Activated CD8-positive, alpha-beta T cell treated with anti-CD3 and anti-CD28 coated beads, Interleukin-2, amount 10 ng/mL, durations not matched to agents 7 days and 5 days (primary cell): ENCODE results near the gene LRFN2. TPM values are rescaled to one million over a fixed set of nuclear protein-coding genes. Genes with fewer than 3 reads are reported as not detected.

Source experiments
- ATAC-seq: fragments of 150-1000 bp; cut with Tn5 transposase; one replicate; pipeline ENCODE4 v1.10.0; 2021; ENCODE audit warnings: moderate library complexity
- CTCF ChIA-PET: fragments of 350-600 bp; sonication (Branson Sonifier 250); formaldehyde crosslinking; loops from one replicate; lab custom pipeline; 2021; ENCODE audit warnings: antibody characterized with exemption; lab: Charles Lee
- POLR2A ChIA-PET: fragments of 350-600 bp; sonication (Branson Sonifier 250); formaldehyde crosslinking; loops from one replicate; lab custom pipeline; 2021; ENCODE audit warnings: antibody characterized with exemption; lab: Charles Lee
- DNase-seq: peaks from one replicate; pipeline ENCODE4 v3.0.0-alpha.2; 2020
- H3K27ac Mint-ChIP-seq: one replicate; pipeline ENCODE4 v1.8.0; 2021; ENCODE audit warnings: mild to moderate bottlenecking, mixed read lengths
- H3K27me3 Mint-ChIP-seq: one replicate; pipeline ENCODE4 v1.8.0; 2021; ENCODE audit warnings: low read depth, mixed read lengths
- H3K36me3 Mint-ChIP-seq: one replicate; pipeline ENCODE4 v1.8.0; 2021; ENCODE audit warnings: low read depth, mixed read lengths
- H3K4me1 Mint-ChIP-seq: one replicate; pipeline ENCODE4 v1.8.0; 2021; ENCODE audit warnings: low read depth, mixed read lengths
- H3K4me3 Mint-ChIP-seq: one replicate; pipeline ENCODE4 v1.8.0; 2021; ENCODE audit warnings: mild to moderate bottlenecking, mixed read lengths
- H3K9me3 Mint-ChIP-seq: one replicate; pipeline ENCODE4 v1.8.0; 2022; ENCODE audit warnings: mixed read lengths; ENCODE audit not compliant: insufficient read depth
- total RNA-seq, 2 experiments: library from RNA; stranded (reverse); gene quantifications; one replicate each; pipeline ENCODE4 v1.2.3, GENCODE V29; 2021

The LRFN2 gene
- total RNA-seq, 2 experiments from 2014 or later = not detected

DNA sequence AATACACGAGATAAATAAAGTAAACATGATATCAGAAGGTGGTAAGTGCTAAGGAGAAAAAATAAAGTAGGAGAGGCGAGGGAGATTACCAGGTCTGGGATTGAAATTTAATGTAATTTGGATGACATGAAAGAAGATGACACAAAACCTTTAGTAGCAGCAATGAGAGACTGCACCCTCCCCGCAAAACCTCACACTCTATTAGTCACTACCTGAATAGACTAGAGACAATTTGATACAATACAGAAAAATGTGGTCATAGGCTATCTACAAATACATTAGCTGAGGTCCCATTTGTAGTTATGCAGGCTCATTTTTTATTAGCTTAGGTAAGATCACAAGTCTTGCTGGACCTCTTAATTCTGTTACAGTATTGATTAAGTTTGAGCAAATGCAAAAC, 125.5 kb downstream of the LRFN2 start:
- Mint-ChIP-seq H3K4me1 (no peaks in the 10 kb centered on the region), H3K27ac (no peak overlapping the region), H3K4me3 (no peak overlapping the region), H3K36me3 (no peaks in the 10 kb centered on the region), H3K27me3 (peaks cover 15% of the 10 kb centered on the region), H3K9me3 (no peaks in the 10 kb centered on the region)
- POLR2A ChIA-PET = no interaction called here
- DNase-seq (no peak), ATAC-seq (no peak)
- CTCF ChIA-PET = no interaction called here

DNA sequence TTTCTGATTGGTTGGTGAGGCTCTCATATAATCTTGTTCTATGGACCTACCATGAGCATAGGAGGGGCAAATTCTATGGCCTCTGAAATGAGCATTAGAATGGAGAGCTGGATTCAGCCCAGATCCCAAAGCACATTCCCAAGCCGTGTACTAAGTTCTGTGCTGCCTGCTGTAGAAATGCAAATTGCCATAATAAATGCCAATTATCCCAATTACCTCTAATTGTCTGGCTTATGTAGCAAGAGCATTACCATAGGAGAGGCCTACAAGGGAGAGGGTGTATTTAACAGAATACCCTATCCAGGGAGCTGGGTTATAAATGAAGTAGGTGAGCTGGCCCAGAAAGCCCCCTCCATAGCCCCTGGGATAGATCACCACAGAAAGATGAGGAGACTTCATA, 126.8 kb downstream of the LRFN2 start:
- no peaks in the 10 kb centered on the region for H3K9me3 Mint-ChIP-seq
- ChIA-PET CTCF (no interaction called here), POLR2A (no interaction called here)
- ATAC-seq (no peak), DNase-seq (no peak)
- H3K4me3 Mint-ChIP-seq = no peak overlapping the region
- no peaks in the 10 kb centered on the region for H3K4me1 Mint-ChIP-seq
- H3K36me3 Mint-ChIP-seq = no peaks in the 10 kb centered on the region
- no peak overlapping the region for H3K27ac Mint-ChIP-seq
- peaks cover 14% of the 10 kb centered on the region for H3K27me3 Mint-ChIP-seq

DNA sequence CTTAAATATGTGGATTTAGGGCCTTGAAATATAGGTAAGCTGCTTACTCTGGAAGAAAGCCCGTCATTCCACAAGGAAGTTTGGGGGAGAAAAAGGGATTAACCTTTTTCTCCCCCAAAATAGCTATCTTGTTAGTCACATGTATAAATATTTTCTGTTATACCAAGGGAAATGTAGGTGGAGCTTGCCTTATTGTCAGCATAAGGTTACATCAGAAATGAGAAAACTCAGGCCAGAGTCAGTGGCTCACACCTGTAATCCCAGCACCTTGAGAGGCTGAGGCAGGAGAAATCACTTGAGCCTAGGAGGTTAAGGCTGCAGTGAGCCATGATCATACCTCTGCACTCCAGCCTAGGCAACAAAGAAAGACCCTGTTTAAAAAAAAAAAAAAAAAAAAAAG, 129.9 kb downstream of the LRFN2 start:
- H3K27me3 Mint-ChIP-seq = peaks cover 17% of the 10 kb centered on the region
- no peaks in the 10 kb centered on the region for H3K36me3 Mint-ChIP-seq
- no peak overlapping the region for H3K27ac Mint-ChIP-seq
- DNase-seq = no peak
- H3K9me3 Mint-ChIP-seq = no peaks in the 10 kb centered on the region
- no peaks in the 10 kb centered on the region for H3K4me1 Mint-ChIP-seq
- no peak for ATAC-seq
- no peak overlapping the region for H3K4me3 Mint-ChIP-seq
- ChIA-PET CTCF (no interaction called here), POLR2A (no interaction called here)

DNA sequence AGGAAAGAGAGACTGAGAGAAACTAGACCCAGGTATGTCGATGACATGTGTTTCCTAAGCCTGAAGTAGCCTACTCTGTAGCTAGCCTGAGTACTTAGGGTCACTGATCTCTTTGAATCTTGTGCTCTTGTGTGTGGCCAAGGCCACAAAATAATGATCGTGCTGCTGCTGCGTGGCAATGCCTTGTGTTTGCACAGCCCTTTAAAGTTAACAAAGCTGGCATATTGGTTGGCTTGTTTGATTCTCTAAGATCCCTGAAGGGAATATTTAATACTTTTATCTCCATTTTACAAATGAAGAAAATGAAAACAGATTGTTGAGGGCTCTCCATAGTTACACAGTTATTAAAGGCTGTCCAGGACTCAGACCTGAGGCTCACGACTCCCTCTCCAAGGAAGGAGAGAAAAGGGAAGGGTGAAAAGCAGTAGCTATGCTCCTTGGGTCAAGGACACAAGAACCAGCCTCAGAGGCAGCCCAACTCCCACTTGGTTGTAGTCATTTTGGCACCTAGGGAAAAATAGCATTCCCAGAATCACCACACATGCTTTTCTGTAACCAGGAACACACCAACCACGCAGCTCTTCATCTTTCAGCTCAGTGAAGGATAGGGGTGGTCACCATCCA, 130.7 kb downstream of the LRFN2 start:
- H3K9me3 Mint-ChIP-seq = no peaks in the 10 kb centered on the region
- no peaks in the 10 kb centered on the region for H3K4me1 Mint-ChIP-seq
- CTCF ChIA-PET = no interaction called here
- H3K27ac Mint-ChIP-seq = no peak overlapping the region
- ATAC-seq (no peak), DNase-seq (no peak)
- no peaks in the 10 kb centered on the region for H3K36me3 Mint-ChIP-seq
- H3K27me3 Mint-ChIP-seq = peaks cover 17% of the 10 kb centered on the region
- POLR2A ChIA-PET = no interaction called here
- H3K4me3 Mint-ChIP-seq = no peak overlapping the region

DNA sequence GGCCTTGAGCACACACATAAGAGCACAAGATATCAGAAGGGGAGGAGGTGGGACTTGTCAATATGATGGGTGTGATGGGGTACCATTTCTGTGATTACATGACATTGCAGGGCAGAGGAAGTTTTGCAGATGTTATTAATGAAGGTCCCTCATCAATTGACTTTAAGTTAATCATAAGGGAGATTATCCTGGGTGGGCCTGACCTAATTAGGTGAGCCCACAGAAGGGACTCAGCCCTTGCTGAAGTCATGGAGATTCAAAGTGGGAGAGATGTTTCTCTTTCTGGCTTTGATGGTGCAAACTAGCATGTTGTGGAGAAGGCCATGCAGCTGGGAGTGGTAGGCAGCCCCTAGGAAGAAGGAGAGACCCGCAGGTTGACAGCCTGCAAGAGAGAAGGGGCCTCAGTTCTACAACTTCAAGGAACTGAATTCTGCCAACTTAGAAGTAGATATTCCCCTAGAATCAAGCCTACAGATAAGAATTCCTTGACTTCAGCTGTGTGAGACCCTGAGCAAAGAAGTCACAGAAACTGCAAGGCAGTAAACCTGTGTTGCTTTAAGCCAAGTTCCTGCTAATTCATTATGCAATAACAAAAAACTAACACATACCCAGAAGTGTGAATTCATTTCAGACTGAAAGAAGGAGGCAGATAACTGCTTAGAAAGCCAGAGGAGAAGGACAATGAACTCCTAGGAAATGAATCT, 131.3 kb downstream of the LRFN2 start:
- Mint-ChIP-seq H3K27ac (no peak overlapping the region), H3K4me3 (no peak overlapping the region), H3K9me3 (no peaks in the 10 kb centered on the region), H3K4me1 (no peaks in the 10 kb centered on the region), H3K36me3 (no peaks in the 10 kb centered on the region), H3K27me3 (peaks cover 18% of the 10 kb centered on the region)
- ATAC-seq (no peak), DNase-seq (no peak)
- ChIA-PET POLR2A (no interaction called here), CTCF (no interaction called here)

DNA sequence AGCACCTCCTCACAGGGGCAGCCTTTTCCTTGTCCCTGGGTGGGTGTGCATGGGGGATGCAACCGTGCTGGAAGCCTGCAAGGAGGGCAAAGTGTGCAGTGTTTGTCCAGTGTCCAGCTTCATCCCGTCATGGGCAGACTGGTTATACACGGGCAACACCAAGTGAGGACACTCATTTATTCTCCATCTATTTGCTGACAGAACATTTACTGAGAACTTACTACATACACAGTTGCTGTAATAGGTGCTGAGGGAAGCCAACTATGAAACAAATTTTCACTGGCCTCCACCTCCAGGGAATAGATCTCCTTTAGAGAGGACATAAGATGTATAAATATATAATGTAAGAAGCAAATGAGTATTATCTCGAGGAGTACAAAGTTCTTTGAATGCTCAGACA, 136.7 kb downstream of the LRFN2 start:
- ChIA-PET CTCF (no interaction called here), POLR2A (no interaction called here)
- no peak for DNase-seq
- Mint-ChIP-seq H3K4me1 (peaks cover 1% of the 10 kb centered on the region), H3K4me3 (no peak overlapping the region), H3K27ac (no peak overlapping the region), H3K36me3 (no peaks in the 10 kb centered on the region), H3K27me3 (peaks cover 22% of the 10 kb centered on the region), H3K9me3 (no peaks in the 10 kb centered on the region)
- ATAC-seq = no peak

DNA sequence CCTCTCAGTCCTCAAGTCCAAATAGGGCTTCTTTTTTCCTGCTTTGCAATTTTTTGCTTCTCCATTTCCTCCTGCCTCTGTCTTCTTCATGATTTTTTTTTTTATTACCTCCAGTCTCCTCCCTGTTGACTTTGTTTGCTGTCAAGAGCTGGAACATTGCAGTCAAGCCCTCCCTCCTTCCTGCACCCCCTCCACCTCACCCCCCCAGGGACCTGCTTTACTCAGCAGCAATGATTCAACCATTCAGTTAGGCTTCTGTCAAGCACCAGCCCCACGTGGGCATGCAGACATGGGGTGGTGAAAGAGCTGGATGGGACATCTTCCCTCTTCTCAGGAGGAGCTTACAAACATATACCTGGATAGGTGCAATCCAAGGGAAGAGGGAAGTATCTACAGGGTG, 142.4 kb downstream of the LRFN2 start:
- H3K27me3 Mint-ChIP-seq = peaks cover 11% of the 10 kb centered on the region
- ChIA-PET CTCF (no interaction called here), POLR2A (no interaction called here)
- H3K36me3 Mint-ChIP-seq = no peaks in the 10 kb centered on the region
- DNase-seq (no peak), ATAC-seq (no peak)
- no peaks in the 10 kb centered on the region for H3K9me3 Mint-ChIP-seq
- H3K4me3 Mint-ChIP-seq = no peak overlapping the region
- H3K27ac Mint-ChIP-seq = no peak overlapping the region
- H3K4me1 Mint-ChIP-seq = peaks cover 3% of the 10 kb centered on the region

DNA sequence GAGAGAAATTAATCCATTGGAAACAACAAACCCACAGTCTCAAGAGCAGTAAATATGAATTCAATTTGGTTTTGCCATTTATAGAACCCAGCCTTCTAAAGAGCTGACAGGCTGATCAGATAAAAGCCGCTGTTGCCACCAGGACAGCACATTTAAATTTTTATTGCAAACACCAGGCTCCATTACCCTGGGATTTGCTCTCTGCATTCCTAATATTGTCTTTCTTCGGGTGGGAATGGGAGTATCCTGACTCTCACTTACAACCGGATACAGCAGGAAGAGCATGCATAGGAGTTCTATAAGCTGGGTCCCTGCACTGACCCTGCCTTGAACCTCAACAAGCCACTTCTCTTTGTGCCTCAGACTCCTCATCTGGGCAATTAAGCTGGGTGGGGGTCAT, 142.9 kb downstream of the LRFN2 start:
- H3K27ac Mint-ChIP-seq = no peak overlapping the region
- no peak overlapping the region for H3K4me3 Mint-ChIP-seq
- H3K36me3 Mint-ChIP-seq = no peaks in the 10 kb centered on the region
- H3K4me1 Mint-ChIP-seq = peaks cover 3% of the 10 kb centered on the region
- ATAC-seq (no peak), DNase-seq (no peak)
- POLR2A ChIA-PET = no interaction called here
- no peaks in the 10 kb centered on the region for H3K9me3 Mint-ChIP-seq
- CTCF ChIA-PET = no interaction called here
- H3K27me3 Mint-ChIP-seq = peaks cover 11% of the 10 kb centered on the region

DNA sequence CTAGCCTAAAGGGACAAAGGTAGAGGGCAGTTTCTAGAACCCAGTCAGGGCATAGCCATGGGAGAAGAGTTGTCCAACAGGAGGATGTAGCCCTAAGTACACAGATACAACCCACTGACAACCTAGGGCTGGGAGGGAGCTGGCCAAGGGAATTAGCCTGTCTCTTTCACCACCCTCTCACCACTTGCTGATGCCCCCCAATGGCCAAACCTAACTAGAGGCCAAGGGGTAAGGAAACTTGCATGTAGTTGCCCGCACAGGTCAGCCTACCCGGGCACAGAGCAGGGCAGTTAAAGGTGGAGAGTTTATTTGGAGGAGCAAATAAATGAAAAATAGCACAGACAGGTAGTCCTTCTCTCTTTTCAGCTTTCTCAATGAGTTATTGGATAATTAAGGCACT, 143.3 kb downstream of the LRFN2 start:
- Mint-ChIP-seq H3K36me3 (no peaks in the 10 kb centered on the region), H3K4me1 (peaks cover 6% of the 10 kb centered on the region), H3K27me3 (peaks cover 11% of the 10 kb centered on the region), H3K9me3 (no peaks in the 10 kb centered on the region), H3K4me3 (no peak overlapping the region), H3K27ac (no peak overlapping the region)
- POLR2A ChIA-PET = no interaction called here
- DNase-seq (no peak), ATAC-seq (no peak)
- CTCF ChIA-PET = no interaction called here

DNA sequence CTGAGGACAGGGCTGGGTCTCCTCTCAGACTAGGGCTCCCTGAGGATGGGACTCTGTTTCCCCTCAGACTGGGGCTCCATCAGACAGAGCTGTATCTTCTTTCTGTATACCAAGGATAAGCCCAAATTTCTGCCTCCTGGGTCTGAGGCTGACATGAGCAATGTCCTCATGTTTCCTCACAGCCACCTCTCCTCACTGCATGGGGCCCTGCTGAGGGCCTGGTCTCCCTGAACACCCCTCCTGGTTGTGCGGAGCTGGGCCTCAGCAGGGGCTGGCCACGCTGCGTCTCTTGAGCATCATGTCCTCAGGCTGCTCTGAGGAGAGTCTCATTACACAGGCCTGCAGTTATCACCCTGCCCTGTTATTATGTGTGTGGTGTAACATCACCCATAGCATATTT, 144.6 kb downstream of the LRFN2 start:
- no peak for ATAC-seq
- peaks cover 17% of the 10 kb centered on the region for H3K4me1 Mint-ChIP-seq
- DNase-seq = no peak
- no peaks in the 10 kb centered on the region for H3K36me3 Mint-ChIP-seq
- no peak overlapping the region for H3K4me3 Mint-ChIP-seq
- no peak overlapping the region for H3K27ac Mint-ChIP-seq
- ChIA-PET POLR2A (no interaction called here), CTCF (interaction anchor here (0.9 kb wide), 1 partner anchor 115 kb away, joined by 3 read pairs; no protein-coding TSS in a partner anchor)
- no peaks in the 10 kb centered on the region for H3K9me3 Mint-ChIP-seq
- H3K27me3 Mint-ChIP-seq = peaks cover 6% of the 10 kb centered on the region

DNA sequence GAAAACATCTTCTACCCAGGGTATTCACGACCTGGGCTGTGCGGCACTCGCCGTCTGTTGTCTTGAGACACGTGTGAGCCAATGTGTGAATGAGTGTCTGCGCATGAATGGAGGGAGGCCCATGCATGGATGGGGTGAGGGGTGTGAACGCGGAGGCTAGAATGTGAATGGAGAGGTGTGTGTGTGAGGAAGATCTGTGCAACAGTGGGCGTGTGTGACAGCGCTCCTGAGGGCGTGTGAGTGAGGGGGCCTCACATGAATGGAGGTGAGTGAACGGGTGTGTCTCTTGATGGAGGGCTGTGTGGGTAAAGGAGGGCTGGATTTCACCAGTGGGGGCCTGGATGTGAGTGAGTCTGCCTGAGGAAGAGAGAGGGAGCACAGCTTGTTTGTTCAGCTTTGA, 146.0 kb downstream of the LRFN2 start:
- no peak for ATAC-seq
- H3K4me3 Mint-ChIP-seq = no peak overlapping the region
- CTCF ChIA-PET = no interaction called here
- no peaks in the 10 kb centered on the region for H3K36me3 Mint-ChIP-seq
- H3K4me1 Mint-ChIP-seq = peaks cover 30% of the 10 kb centered on the region
- H3K9me3 Mint-ChIP-seq = no peaks in the 10 kb centered on the region
- no peak overlapping the region for H3K27ac Mint-ChIP-seq
- POLR2A ChIA-PET = no interaction called here
- no peak for DNase-seq
- H3K27me3 Mint-ChIP-seq = peaks cover 6% of the 10 kb centered on the region

DNA sequence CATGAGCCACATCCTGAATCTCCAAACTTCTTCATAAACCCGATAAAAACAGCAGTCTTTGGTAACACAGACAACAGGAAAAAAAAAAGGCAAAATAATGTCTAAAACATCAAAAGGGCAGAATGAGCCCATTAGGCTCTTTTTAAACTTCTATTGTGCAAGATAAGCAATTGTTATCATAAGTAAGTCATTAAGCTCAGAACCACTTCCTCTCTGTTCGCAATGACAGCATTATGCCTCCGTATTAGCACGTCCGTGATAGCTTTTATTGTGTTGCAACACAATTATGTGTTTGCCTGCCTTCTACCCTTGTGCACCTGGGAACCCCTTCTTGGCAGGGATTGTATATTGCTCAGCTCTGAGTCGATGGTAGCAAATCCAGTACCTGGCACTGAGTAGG, 147.1 kb downstream of the LRFN2 start:
- Mint-ChIP-seq H3K27me3 (peaks cover 3% of the 10 kb centered on the region), H3K9me3 (no peaks in the 10 kb centered on the region), H3K4me3 (no peak overlapping the region), H3K4me1 (peaks cover 31% of the 10 kb centered on the region), H3K27ac (no peak overlapping the region), H3K36me3 (no peaks in the 10 kb centered on the region)
- POLR2A ChIA-PET = no interaction called here
- CTCF ChIA-PET = no interaction called here
- DNase-seq (no peak), ATAC-seq (no peak)
